CD14-positive monocyte (primary cell): ENCODE measurements around the gene ISG15. TPM values are rescaled to one million over a fixed set of nuclear protein-coding genes. Genes with fewer than 3 reads are reported as not detected.
A peak's percentile ranks its signal among the peaks of the same experiment; 100 is the strongest.

ENCODE experiments used
- DNase-seq, 3 donors: peaks; one replicate each; pipeline ENCODE4 v3.0.0-alpha.2; 2011 to 2022
- H2AFZ ChIP-seq: 2 replicates; pipeline ENCODE4 v1.6.0; 2012; ENCODE audit warnings: mild to moderate bottlenecking, low read depth, low read length, inconsistent platforms; ENCODE audit not compliant: insufficient read depth, poor library complexity, severe bottlenecking
- H3K27ac ChIP-seq, 2 donors: 1 replicate in 1 of 2; 2 replicates in 1 of 2; pipeline ENCODE4 v1.5.1; 2012 to 2013; ENCODE audit warnings: low read length in 2 of 2, control low read depth in 1 of 2, inconsistent platforms in 1 of 2, low read depth in 1 of 2, mild to moderate bottlenecking in 1 of 2
- H3K27me3 ChIP-seq, 2 donors: one replicate each; pipeline versions ENCODE4 v1.6.0 to v1.6.1; 2011 to 2013; ENCODE audit warnings: low read length in 2 of 2; ENCODE audit not compliant: control insufficient read depth in 2 of 2, insufficient read depth in 2 of 2
- H3K36me3 ChIP-seq, 2 donors: replicated peaks in 1 of 2; 1 replicate in 1 of 2; 2 replicates in 1 of 2; pipeline versions ENCODE4 v1.5.1 to v1.6.1; 2012 to 2013; ENCODE audit warnings: low read length in 2 of 2, control low read depth in 1 of 2, inconsistent platforms in 1 of 2, mild to moderate bottlenecking in 1 of 2; ENCODE audit not compliant: insufficient read depth in 2 of 2, control insufficient read depth in 1 of 2
- H3K4me1 ChIP-seq, 2 donors: 1 replicate in 1 of 2; 2 replicates in 1 of 2; pipeline versions ENCODE4 v1.5.1 to v1.6.1; 2012 to 2013; ENCODE audit warnings: low read length in 2 of 2, control low read depth in 1 of 2, inconsistent platforms in 1 of 2, mild to moderate bottlenecking in 1 of 2, moderate library complexity in 1 of 2; ENCODE audit not compliant: insufficient read depth in 2 of 2, control insufficient read depth in 1 of 2
- H3K4me2 ChIP-seq: replicated peaks from 2 replicates; pipeline ENCODE3; 2012; ENCODE audit warnings: low read length, moderate library complexity, mild to moderate bottlenecking; ENCODE audit not compliant: poor library complexity, severe bottlenecking; ENCODE audit errors: extremely low read depth
- H3K4me3 ChIP-seq, 3 experiments: fragments of 200-600 bp in 1 of 3; sonication (generic) in 1 of 3; replicated peaks in 1 of 3; 1 replicate in 2 of 3; 2 replicates in 1 of 3; pipeline ENCODE4 v1.5.1; 2011 to 2013; ENCODE audit warnings: low read length in 3 of 3, mild to moderate bottlenecking in 3 of 3, control low read depth in 2 of 3, low read depth in 2 of 3, inconsistent platforms in 1 of 3, moderate library complexity in 1 of 3
- H3K79me2 ChIP-seq: 2 replicates; pipeline ENCODE4 v1.6.0; 2012; ENCODE audit warnings: mild to moderate bottlenecking, control low read depth, inconsistent platforms, low read length, moderate library complexity; ENCODE audit not compliant: insufficient read depth
- H3K9ac ChIP-seq: 2 replicates; pipeline ENCODE4 v1.6.0; 2017; ENCODE audit warnings: low read length, mild to moderate bottlenecking; ENCODE audit not compliant: insufficient read depth, poor library complexity, severe bottlenecking
- H3K9me3 ChIP-seq, 2 donors: replicated peaks in 1 of 2; 1 replicate in 1 of 2; 2 replicates in 1 of 2; pipeline versions ENCODE4 v1.5.1 to v1.6.1; 2012 to 2013; ENCODE audit warnings: low read length in 2 of 2, control low read depth in 1 of 2; ENCODE audit not compliant: control insufficient read depth in 1 of 2, insufficient read depth in 1 of 2
- H4K20me1 ChIP-seq: 2 replicates; pipeline ENCODE4 v1.6.0; 2012; ENCODE audit warnings: mild to moderate bottlenecking, low read length, control low read depth, moderate library complexity; ENCODE audit not compliant: insufficient read depth
- H3K27ac Mint-ChIP-seq, 7 donors: one replicate each; pipeline ENCODE4 v1.8.0; 2020; ENCODE audit warnings: mild to moderate bottlenecking in 7 of 7, mixed read lengths in 7 of 7, moderate library complexity in 6 of 7, inconsistent platforms in 2 of 7
- H3K27me3 Mint-ChIP-seq, 3 donors: one replicate each; pipeline ENCODE4 v1.8.0; 2021 to 2022; ENCODE audit warnings: low read depth in 3 of 3, mild to moderate bottlenecking in 3 of 3, mixed read lengths in 3 of 3, moderate library complexity in 3 of 3, inconsistent platforms in 1 of 3
- H3K36me3 Mint-ChIP-seq, 2 donors: one replicate each; pipeline ENCODE4 v1.8.0; 2020; ENCODE audit warnings: mixed read lengths in 2 of 2, inconsistent platforms in 1 of 2, mild to moderate bottlenecking in 1 of 2
- H3K4me1 Mint-ChIP-seq: one replicate; pipeline ENCODE4 v1.8.0; 2020; ENCODE audit warnings: mild to moderate bottlenecking, mixed read lengths
- H3K4me3 Mint-ChIP-seq, 2 donors: one replicate each; pipeline ENCODE4 v1.8.0; 2020; ENCODE audit warnings: mild to moderate bottlenecking in 2 of 2, mixed read lengths in 2 of 2, moderate library complexity in 1 of 2
- H3K9me3 Mint-ChIP-seq, 7 donors: one replicate each; pipeline ENCODE4 v1.8.0; 2020 to 2022; ENCODE audit warnings: mixed read lengths in 7 of 7, mild to moderate bottlenecking in 6 of 7, moderate library complexity in 6 of 7, inconsistent platforms in 2 of 7
- WGBS: methylation state at CpG from one replicate; pipeline ENCODE4 v1.1.5; 2013; ENCODE audit warnings: missing lambda C conversion rate; ENCODE audit not compliant: insufficient coverage; 5-methylcytosine and 5-hydroxymethylcytosine counted together
- intact Hi-C, 2 donors: fragments of 100-400 bp; cut with micrococcal nuclease; formaldehyde crosslinking; loops; one replicate each; pipeline versions ENCODE4 v1.15.0 to v1.15.1; 2023
- polyA plus RNA-seq, 3 donors: library from polyadenylated mRNA; depleted of rRNA in 1 of 3; unstranded in 2 of 3; stranded (reverse) in 1 of 3; fragments of 300-500 nt in 2 of 3; fragments of >200 nt in 1 of 3; fragmentation: Illumina TruSeq in 2 of 3; gene quantifications; 1 replicate in 2 of 3; 2 replicates in 1 of 3; pipeline ENCODE4 v1.2.3, GENCODE V29; 2012 to 2021
- TF ChIP-seq, protein P1 (sequence below): fragments of 200-600 bp; IDR thresholded peaks from one replicate; pipeline ENCODE4 v1.8.0; 2022; ENCODE audit warnings: antibody characterized with exemption, mild to moderate bottlenecking

ISG15 gene
- polyA plus RNA-seq, 3 donors = 128 to 241 (median 145) TPM

DNA sequence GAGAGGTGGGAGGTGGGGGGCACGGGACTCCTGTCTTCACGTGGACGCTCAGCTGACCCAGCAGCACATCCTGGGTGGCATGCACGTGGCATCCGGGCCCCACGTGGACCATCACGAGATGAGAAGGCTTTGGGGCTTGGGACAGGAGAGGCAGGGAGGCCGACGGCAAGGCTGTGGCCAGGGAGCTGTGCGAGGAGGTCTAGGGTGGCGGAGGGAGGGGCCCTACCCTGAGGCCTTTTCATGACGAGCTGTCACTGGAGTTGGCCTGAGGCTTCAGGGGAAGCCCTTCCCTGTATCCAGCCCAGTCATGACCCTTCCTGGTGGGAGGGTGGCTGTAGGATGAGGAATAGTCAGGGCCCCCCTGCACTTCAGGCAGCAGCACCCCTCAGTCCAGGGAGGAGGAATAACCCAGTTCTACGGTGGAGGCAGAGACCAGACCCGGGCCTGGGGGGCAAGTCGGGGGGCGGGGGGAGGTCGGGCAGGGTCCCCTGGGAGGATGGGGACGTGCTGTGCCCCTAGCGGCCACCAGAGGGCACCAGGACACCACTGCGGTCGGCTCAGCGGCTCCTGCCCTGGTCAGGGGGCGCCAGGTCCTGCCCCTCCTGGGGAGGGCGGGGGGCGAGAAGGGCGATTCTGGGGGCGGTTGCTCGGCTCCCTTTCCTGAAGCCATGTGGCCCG is 29.4 kb upstream of the ISG15 start:
- H3K9me3 ChIP-seq = no peaks in the 10 kb centered on the region
- Mint-ChIP-seq H3K4me1 (no peaks in the 10 kb centered on the region), H3K27ac (peak overlapping the region in 1 of 7 donors; percentile 24), H3K36me3 (no peaks in the 10 kb centered on the region), H3K4me3 (no peak overlapping the region), H3K9me3 (peaks cover 0 to 6% (median 4%) of the 10 kb centered on the region in 7 donors), H3K27me3 (peaks cover 37 to 59% (median 43%) of the 10 kb centered on the region in 3 donors)
- no peaks in the 10 kb centered on the region for H3K4me1 ChIP-seq
- 22% methylated on average over 23 of the region's 29 CpGs for WGBS
- H3K4me2 ChIP-seq = no peak overlapping the region
- no peak overlapping the region for H2AFZ ChIP-seq
- TF ChIP-seq, protein P1, sequence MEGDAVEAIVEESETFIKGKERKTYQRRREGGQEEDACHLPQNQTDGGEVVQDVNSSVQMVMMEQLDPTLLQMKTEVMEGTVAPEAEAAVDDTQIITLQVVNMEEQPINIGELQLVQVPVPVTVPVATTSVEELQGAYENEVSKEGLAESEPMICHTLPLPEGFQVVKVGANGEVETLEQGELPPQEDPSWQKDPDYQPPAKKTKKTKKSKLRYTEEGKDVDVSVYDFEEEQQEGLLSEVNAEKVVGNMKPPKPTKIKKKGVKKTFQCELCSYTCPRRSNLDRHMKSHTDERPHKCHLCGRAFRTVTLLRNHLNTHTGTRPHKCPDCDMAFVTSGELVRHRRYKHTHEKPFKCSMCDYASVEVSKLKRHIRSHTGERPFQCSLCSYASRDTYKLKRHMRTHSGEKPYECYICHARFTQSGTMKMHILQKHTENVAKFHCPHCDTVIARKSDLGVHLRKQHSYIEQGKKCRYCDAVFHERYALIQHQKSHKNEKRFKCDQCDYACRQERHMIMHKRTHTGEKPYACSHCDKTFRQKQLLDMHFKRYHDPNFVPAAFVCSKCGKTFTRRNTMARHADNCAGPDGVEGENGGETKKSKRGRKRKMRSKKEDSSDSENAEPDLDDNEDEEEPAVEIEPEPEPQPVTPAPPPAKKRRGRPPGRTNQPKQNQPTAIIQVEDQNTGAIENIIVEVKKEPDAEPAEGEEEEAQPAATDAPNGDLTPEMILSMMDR = peak; percentile 97
- DNase-seq = peak in 2 of 3 donors; percentile 29 to 50
- intact Hi-C loops = loop anchor here (5.0 to 10.0 kb wide), 2 partner anchors 78 to 81 kb away; no protein-coding TSS in a partner anchor
- peaks cover 0 to 13% of the 10 kb centered on the region in 2 donors for H3K27me3 ChIP-seq
- H3K27ac ChIP-seq = no peak overlapping the region
- H3K9ac ChIP-seq = no peak overlapping the region
- H4K20me1 ChIP-seq = no peaks in the 10 kb centered on the region
- no peaks in the 10 kb centered on the region for H3K36me3 ChIP-seq
- H3K79me2 ChIP-seq = no peaks in the 10 kb centered on the region
- no peak overlapping the region for H3K4me3 ChIP-seq

DNA sequence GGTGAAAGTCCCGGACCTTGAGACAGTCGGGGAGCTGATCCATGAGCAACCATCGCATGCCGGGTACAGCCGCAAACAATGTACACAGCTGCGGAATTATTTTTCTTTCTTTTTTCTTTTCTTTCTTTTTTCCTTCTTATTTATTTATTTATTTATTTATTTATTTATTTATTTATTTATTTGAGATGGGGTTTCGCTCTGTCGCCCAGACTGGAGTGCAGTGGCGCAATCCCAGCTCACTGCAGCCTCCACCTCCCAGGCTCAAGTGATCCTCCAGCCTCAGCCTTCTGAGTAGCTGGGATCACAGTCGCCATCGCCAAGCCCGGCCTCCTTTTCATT is 28.9 kb upstream of the ISG15 start:
- intact Hi-C loops = loop anchor here (5.0 to 10.0 kb wide), 2 partner anchors 78 to 80 kb away; no protein-coding TSS in a partner anchor
- Histone ChIP-seq H3K4me3 (no peak overlapping the region), H3K9me3 (no peaks in the 10 kb centered on the region), H3K4me1 (no peaks in the 10 kb centered on the region), H3K4me2 (no peak overlapping the region), H3K79me2 (no peaks in the 10 kb centered on the region), H4K20me1 (no peaks in the 10 kb centered on the region), H3K27ac (no peak overlapping the region), H2AFZ (no peak overlapping the region), H3K36me3 (no peaks in the 10 kb centered on the region), H3K27me3 (peaks cover 0 to 18% of the 10 kb centered on the region in 2 donors), H3K9ac (no peak overlapping the region)
- H3K27ac Mint-ChIP-seq = no peak overlapping the region
- H3K4me1 Mint-ChIP-seq = no peaks in the 10 kb centered on the region
- WGBS = 0% methylated on average over 2 of the region's 12 CpGs
- peaks cover 40 to 63% (median 48%) of the 10 kb centered on the region in 3 donors for H3K27me3 Mint-ChIP-seq
- DNase-seq = no peak
- peaks cover 0 to 9% (median 5%) of the 10 kb centered on the region in 7 donors for H3K9me3 Mint-ChIP-seq
- no peaks in the 10 kb centered on the region for H3K36me3 Mint-ChIP-seq
- TF ChIP-seq, protein P1 = peak; percentile 68
- no peak overlapping the region for H3K4me3 Mint-ChIP-seq
